Thyroid gland (tissue), 4 donors: ENCODE measurements around the gene MKI67.

Experiments used
- POLR2A ChIP-seq, 2 donors: fragments of 450-650 bp; IDR thresholded peaks; one replicate each; pipeline ENCODE4 v1.6.1; 2017; ENCODE audit warnings: antibody characterized with exemption in 2 of 2, mild to moderate bottlenecking in 2 of 2, moderate library complexity in 1 of 2
- TF ChIP-seq, protein P1 (sequence below), 6 experiments: fragments of 200-600 bp in 3 of 6; fragments of 450-650 bp in 3 of 6; sonication (generic) in 3 of 6; IDR thresholded peaks; one replicate each; pipeline ENCODE4 v1.5.1; 2016 to 2019; ENCODE audit warnings: antibody characterized with exemption in 6 of 6, mild to moderate bottlenecking in 2 of 6, inconsistent platforms in 1 of 6, moderate library complexity in 1 of 6

DNA sequence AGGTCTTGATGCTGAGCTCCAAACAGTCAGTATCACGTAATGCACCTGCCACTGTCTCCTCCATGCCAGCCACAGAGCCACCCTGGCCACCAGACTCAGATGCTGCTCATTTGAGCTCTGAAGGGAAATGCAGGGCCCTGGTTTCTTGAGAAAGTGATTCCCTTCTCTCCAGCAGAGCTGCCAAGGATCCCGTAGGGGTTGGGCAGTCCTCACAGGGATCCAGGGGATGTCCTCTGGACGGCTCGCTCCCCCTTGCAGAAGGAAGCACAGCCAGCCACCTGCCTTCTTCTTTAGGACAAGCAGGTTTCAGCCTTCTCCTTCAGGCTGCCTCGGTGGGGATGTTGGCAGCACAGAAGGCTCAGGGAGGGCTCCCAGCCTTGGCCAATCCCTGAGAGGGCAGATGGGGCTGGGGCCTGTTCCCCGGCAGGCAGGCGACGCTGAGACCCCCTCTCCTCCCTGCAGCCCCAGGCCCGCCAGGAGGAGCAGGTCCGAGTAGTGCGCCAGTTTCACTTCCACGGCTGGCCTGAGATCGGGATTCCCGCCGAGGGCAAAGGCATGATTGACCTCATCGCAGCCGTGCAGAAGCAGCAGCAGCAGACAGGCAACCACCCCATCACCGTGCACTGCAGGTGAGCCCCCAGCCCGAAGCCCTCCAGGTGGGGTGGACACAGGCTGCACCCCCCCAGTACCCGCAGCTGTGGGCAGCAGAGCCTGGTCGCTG, 48.9 kb downstream of the MKI67 start:
- TF ChIP-seq, protein P1, sequence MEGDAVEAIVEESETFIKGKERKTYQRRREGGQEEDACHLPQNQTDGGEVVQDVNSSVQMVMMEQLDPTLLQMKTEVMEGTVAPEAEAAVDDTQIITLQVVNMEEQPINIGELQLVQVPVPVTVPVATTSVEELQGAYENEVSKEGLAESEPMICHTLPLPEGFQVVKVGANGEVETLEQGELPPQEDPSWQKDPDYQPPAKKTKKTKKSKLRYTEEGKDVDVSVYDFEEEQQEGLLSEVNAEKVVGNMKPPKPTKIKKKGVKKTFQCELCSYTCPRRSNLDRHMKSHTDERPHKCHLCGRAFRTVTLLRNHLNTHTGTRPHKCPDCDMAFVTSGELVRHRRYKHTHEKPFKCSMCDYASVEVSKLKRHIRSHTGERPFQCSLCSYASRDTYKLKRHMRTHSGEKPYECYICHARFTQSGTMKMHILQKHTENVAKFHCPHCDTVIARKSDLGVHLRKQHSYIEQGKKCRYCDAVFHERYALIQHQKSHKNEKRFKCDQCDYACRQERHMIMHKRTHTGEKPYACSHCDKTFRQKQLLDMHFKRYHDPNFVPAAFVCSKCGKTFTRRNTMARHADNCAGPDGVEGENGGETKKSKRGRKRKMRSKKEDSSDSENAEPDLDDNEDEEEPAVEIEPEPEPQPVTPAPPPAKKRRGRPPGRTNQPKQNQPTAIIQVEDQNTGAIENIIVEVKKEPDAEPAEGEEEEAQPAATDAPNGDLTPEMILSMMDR (IDR thresholded peaks at IDR 0.05): no peak
- TF ChIP-seq POLR2A (IDR thresholded peaks at IDR 0.05): no peak
